ENCODE data around the gene CCDC68.
"Not testable (repeated sequence)": the region's sequence is repeated elsewhere in the genome, so short reads cannot be mapped to it uniquely, and the experiment has no call there.

The CCDC68 gene

GRCh38 chr18:54859667-54860421, 99.4 kb downstream of the CCDC68 start:
- H3K27ac ChIP-seq, result no peak overlapping the region
- TF ChIP-seq ZFX (IDR thresholded peaks at IDR 0.05) (no peak), CTCF (conservative IDR thresholded peaks at IDR 0.05) (no peak)

- no peak overlapping the region for H3K27ac ChIP-seq
- TF ChIP-seq CTCF (conservative IDR thresholded peaks at IDR 0.05) (no peak), ZFX (IDR thresholded peaks at IDR 0.05) (no peak)
Measured at GRCh38 chr18:54857499-54857898, 101.8 kb downstream of the CCDC68 start.

GRCh38 chr18:54856105-54856646, 103.1 kb downstream of the CCDC68 start:
- no peak overlapping the region for H3K27ac ChIP-seq
- TF ChIP-seq ZFX (IDR thresholded peaks at IDR 0.05) (no peak), CTCF (conservative IDR thresholded peaks at IDR 0.05) (no peak)

- not testable (repeated sequence) for H3K27ac ChIP-seq
Measured at GRCh38 chr18:54855050-54855449, 104.2 kb downstream of the CCDC68 start.

GRCh38 chr18:54852780-54853675, 106.2 kb downstream of the CCDC68 start:
- no peak for TF ChIP-seq CTCF (conservative IDR thresholded peaks at IDR 0.05)
- TF ChIP-seq ZFX (IDR thresholded peaks at IDR 0.05), result no peak
- H3K27ac ChIP-seq, result no peak overlapping the region
